Bronchial epithelial cell (primary cell): Measurements from ENCODE around the gene SLC9C1. TPM values are rescaled to one million over a fixed set of nuclear protein-coding genes. Genes with fewer than 3 reads are reported as not detected.

Experiments used
- DNase-seq: peaks from one replicate; pipeline ENCODE4 v3.0.0-alpha.2; 2010; ENCODE audit warnings: low read depth
- FAIRE-seq: peaks from 2 replicates; lab custom pipeline; 2011; peaks lifted over from hg19 to GRCh38; lab: Jason Lieb, UNC
- H3K27me3 ChIP-seq: 2 replicates; pipeline ENCODE4 v1.5.1; 2011; ENCODE audit warnings: low read length; ENCODE audit not compliant: control insufficient read depth, insufficient read depth
- H3K36me3 ChIP-seq: 2 replicates; pipeline ENCODE4 v1.5.1; 2011; ENCODE audit warnings: low read length; ENCODE audit not compliant: control insufficient read depth, insufficient read depth
- H3K4me3 ChIP-seq: 2 replicates; pipeline ENCODE4 v1.5.1; 2011; ENCODE audit warnings: mild to moderate bottlenecking, low read depth, low read length, control low read depth
- CTCF ChIP-seq: IDR thresholded peaks from 2 replicates; pipeline ENCODE4 v1.5.1; 2011; ENCODE audit warnings: mild to moderate bottlenecking, moderate library complexity, low read length, control low read depth, inconsistent platforms; ENCODE audit not compliant: insufficient read depth, severe bottlenecking
- total RNA-seq: library from RNA; depleted of rRNA; stranded (reverse); fragments of >200 nt; gene quantifications from 2 replicates; pipeline ENCODE4 v1.2.1, GENCODE V29; 2014

The SLC9C1 gene
- total RNA-seq, 1 donor from 2014 or later, result not detected

DNA sequence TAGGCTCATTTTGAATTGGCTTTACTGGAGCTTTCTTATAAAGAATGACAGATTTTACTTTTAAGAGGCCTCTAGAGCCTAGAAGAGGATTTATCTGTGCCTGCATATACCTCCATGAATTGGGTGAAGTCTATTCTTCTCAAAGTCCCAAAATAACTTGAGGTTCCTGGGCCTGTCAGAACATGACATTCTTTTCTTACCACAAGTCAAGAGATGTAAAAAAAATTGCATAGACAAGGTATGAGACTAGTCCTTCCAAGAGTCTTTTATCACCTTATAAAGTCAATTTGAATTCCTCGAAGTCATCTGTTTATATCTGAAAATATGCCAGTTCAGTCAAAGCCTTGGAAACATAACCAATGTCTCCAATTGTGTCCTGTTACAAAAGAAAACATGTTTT is 21.8 kb upstream of the SLC9C1 start:
- Histone ChIP-seq H3K27me3 (no peaks in the 10 kb centered on the region), H3K4me3 (no peak overlapping the region), H3K36me3 (no peaks in the 10 kb centered on the region)
- peak; percentile 55 for DNase-seq
- FAIRE-seq, result no peak
- no peak for TF ChIP-seq CTCF

DNA sequence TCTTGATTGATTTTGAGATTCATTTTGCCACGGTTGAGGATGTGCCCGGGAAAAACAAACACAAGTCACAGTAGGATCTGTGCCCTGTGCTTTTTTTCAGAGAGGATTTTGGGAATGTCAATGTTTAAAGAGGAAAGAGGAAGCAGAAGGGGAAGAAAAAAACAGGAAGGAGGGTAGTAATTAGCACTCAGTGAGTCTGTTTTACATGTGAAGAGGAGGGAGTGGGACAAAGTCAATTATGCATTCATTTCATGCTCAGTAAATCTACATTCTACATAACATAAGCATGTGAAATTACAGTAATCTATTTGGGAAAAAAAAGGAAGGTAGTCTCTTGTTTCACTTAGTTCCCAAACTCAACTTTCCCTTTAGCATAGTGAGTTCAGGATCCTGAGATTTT is 20.6 kb upstream of the SLC9C1 start:
- no peak for TF ChIP-seq CTCF
- Histone ChIP-seq H3K36me3 (no peaks in the 10 kb centered on the region), H3K4me3 (no peak overlapping the region), H3K27me3 (no peaks in the 10 kb centered on the region)
- no peak for FAIRE-seq
- DNase-seq, result no peak

DNA sequence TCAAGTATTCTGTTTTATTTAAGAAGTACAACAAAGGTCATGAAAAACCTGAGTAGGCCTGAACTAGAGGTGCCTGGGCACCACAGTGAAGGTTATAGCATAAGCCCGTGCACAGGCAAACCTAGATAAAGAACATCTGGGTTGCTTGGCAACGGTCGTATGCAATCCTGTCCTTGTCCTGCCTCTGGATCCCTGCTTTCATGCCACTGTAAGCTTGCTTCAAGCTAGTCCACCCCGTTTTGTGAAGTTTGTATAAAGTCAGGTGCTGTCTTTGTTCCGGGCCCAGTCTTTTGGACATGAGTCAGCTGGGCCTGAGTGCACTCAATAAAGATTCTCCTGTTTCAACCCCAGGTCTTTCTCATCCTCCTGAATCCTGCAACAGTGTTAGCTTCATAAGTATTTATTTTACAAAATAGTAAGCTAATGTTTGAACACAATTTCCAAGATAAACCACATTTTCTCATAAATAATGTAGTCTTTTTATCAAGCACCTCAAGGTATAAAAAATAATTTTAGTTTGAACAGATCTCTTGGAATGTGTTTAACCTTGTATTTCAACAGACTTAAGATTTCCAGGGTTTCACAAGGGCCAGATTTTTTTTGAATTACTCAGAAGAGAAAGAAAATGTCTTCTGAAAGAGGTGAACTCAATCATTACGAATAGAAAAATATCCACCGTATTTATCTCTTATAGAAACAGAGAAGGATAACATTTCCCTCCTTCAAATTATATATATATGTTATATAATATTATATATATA is 14.3 kb upstream of the SLC9C1 start:
- no peak for TF ChIP-seq CTCF
- no peaks in the 10 kb centered on the region for H3K27me3 ChIP-seq
- no peak for FAIRE-seq
- DNase-seq, result peak; percentile 71
- no peak overlapping the region for H3K4me3 ChIP-seq
- no peaks in the 10 kb centered on the region for H3K36me3 ChIP-seq

DNA sequence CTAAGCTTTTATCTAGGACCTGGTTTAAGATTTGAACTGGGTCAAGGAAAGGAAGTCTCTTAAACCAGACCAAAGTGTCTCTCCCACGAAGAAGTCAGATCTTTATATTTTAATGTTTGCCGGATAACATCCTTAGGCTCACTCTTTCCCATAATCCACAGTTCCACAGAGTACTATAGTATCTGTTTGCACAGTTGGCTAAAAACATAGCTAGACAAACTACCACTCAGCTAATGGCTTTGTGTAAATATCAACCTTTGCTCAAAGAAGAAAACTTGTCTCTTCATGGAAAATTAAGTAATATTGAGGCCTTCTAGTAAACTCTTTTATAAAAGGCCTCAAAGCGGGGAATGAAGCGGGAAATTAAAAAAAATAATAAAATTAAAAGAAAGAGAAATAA is 13.5 kb upstream of the SLC9C1 start:
- FAIRE-seq, result no peak
- no peak for TF ChIP-seq CTCF
- Histone ChIP-seq H3K4me3 (no peak overlapping the region), H3K27me3 (no peaks in the 10 kb centered on the region), H3K36me3 (no peaks in the 10 kb centered on the region)
- no peak for DNase-seq

- H3K4me3 ChIP-seq, result no peak overlapping the region
Measured at GRCh38 chr3:112306825-112307224, 12.8 kb upstream of the SLC9C1 start.

More at GRCh38 chr3:112306825-112307224, 12.8 kb upstream of the SLC9C1 start:
- no peak for FAIRE-seq
- DNase-seq, result no peak
- H3K36me3 ChIP-seq, result no peaks in the 10 kb centered on the region
- no peaks in the 10 kb centered on the region for H3K27me3 ChIP-seq
- no peak for TF ChIP-seq CTCF
